Measurements from ENCODE around the gene CHL1.
"Not testable (repeated sequence)": the region's sequence is repeated elsewhere in the genome, so short reads cannot be mapped to it uniquely, and the experiment has no call there.

Gene CHL1

DNA sequence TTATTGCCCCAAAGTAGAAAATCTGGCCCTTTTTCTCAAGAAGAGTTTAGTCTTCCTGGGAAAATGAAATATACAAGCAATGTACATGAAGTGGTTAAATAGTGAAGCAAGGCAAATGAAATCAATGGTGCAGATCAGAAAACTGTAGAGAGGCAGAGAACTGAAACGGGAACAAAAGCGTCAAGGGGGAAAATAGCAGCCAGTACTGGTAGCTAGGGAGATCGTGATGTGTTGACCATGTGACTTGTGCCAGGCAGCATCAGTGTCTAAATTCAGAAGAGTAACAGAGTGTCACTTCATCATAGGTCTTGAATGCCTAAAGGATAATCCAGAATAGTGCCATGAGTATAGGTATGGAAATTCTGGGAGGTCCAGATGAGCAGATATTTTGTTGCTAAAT is 163.1 kb downstream of the CHL1 start:
- Histone ChIP-seq H3K4me3 (no peak overlapping the region), H3K9ac (ENCODE audit: insufficient read length) (no peak overlapping the region), H3K9me3 (ENCODE audit: low read depth, low read length) (no peaks in the 10 kb centered on the region), H3K36me3 (ENCODE audit: insufficient read depth, low read length) (no peaks in the 10 kb centered on the region), H3K27ac (no peak overlapping the region)
- DNase-seq (ENCODE audit: low read depth, low spot score): no peak
- TF ChIP-seq EZH2 (IDR thresholded peaks at IDR 0.05) (no peak), FOXP2 (optimal IDR thresholded peaks at IDR 0.05; ENCODE audit: control extremely low read depth, extremely low read length, insufficient read depth) (no peak), POLR2AphosphoS5 (IDR thresholded peaks at IDR 0.05; ENCODE audit: borderline replicate concordance, low read depth, low read length) (no peak)

- Histone ChIP-seq H3K36me3 (ENCODE audit: insufficient read depth, low read length) (no peaks in the 10 kb centered on the region), H3K9me3 (ENCODE audit: low read depth, low read length) (no peaks in the 10 kb centered on the region), H3K27ac (no peak overlapping the region), H3K4me3 (no peak overlapping the region), H3K9ac (ENCODE audit: insufficient read length) (no peak overlapping the region)
- no peak for DNase-seq (ENCODE audit: low read depth, low spot score)
- TF ChIP-seq FOXP2 (optimal IDR thresholded peaks at IDR 0.05; ENCODE audit: control extremely low read depth, extremely low read length, insufficient read depth) (no peak), POLR2AphosphoS5 (IDR thresholded peaks at IDR 0.05; ENCODE audit: borderline replicate concordance, low read depth, low read length) (no peak), EZH2 (IDR thresholded peaks at IDR 0.05) (no peak)
Measured at GRCh38 chr3:362681-363338, 166.2 kb downstream of the CHL1 start.

DNA sequence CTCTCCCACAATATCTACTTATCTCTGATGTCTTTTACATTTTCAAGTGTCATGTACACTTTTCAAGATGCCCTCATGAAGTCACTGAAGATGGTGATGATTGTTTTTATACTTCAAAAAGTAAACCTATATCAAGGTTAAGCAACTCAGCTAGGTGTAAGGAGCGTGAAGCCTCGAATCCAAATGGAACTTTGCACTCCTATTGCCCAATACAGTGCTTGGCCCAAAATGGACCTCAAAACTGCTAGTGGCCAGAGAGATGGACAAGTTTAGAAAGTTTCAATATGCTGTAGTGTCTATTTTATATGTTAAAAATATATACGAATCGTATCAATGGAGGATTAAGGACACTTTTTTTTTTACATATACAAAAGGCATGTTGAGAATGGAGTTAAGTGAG is 167.7 kb downstream of the CHL1 start:
- Histone ChIP-seq H3K9ac (ENCODE audit: insufficient read length) (no peak overlapping the region), H3K4me3 (no peak overlapping the region), H3K36me3 (ENCODE audit: insufficient read depth, low read length) (no peaks in the 10 kb centered on the region), H3K9me3 (ENCODE audit: low read depth, low read length) (no peaks in the 10 kb centered on the region), H3K27ac (no peak overlapping the region)
- TF ChIP-seq POLR2AphosphoS5 (IDR thresholded peaks at IDR 0.05; ENCODE audit: borderline replicate concordance, low read depth, low read length) (no peak), EZH2 (IDR thresholded peaks at IDR 0.05) (no peak), FOXP2 (optimal IDR thresholded peaks at IDR 0.05; ENCODE audit: control extremely low read depth, extremely low read length, insufficient read depth) (no peak)
- no peak for DNase-seq (ENCODE audit: low read depth, low spot score)

- no peak for DNase-seq (ENCODE audit: low read depth, low spot score)
- Histone ChIP-seq H3K9me3 (ENCODE audit: low read depth, low read length) (no peaks in the 10 kb centered on the region), H3K9ac (ENCODE audit: insufficient read length) (no peak overlapping the region), H3K36me3 (ENCODE audit: insufficient read depth, low read length) (no peaks in the 10 kb centered on the region), H3K27ac (no peak overlapping the region), H3K4me3 (no peak overlapping the region)
- TF ChIP-seq EZH2 (IDR thresholded peaks at IDR 0.05) (no peak), POLR2AphosphoS5 (IDR thresholded peaks at IDR 0.05; ENCODE audit: borderline replicate concordance, low read depth, low read length) (no peak), FOXP2 (optimal IDR thresholded peaks at IDR 0.05; ENCODE audit: control extremely low read depth, extremely low read length, insufficient read depth) (no peak)
Measured at GRCh38 chr3:365268-365667, 168.7 kb downstream of the CHL1 start.

DNA sequence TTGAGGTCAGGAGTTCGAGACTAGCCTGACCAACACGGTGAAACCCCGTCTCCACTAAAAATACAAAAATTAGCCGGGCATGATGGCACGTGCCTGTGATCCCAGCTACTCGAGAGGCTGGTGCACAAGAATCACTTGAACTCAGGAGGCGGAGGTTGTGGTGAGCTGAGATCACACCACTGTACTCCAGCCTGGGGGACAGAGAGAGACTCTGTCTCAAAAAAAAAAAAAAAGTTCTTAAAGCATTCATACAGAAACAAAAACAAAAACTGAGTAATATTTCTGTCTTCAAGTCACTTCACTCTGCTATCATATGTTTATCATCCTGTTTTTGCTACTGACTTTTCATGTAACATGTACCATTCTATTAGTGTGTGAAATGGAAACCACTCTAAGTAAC is 169.7 kb downstream of the CHL1 start:
- DNase-seq (ENCODE audit: low read depth, low spot score); H3K9me3 ChIP-seq (ENCODE audit: low read depth, low read length); H3K9ac ChIP-seq (ENCODE audit: insufficient read length); H3K27ac ChIP-seq; H3K36me3 ChIP-seq (ENCODE audit: insufficient read depth, low read length); H3K4me3 ChIP-seq: not testable (repeated sequence)

DNA sequence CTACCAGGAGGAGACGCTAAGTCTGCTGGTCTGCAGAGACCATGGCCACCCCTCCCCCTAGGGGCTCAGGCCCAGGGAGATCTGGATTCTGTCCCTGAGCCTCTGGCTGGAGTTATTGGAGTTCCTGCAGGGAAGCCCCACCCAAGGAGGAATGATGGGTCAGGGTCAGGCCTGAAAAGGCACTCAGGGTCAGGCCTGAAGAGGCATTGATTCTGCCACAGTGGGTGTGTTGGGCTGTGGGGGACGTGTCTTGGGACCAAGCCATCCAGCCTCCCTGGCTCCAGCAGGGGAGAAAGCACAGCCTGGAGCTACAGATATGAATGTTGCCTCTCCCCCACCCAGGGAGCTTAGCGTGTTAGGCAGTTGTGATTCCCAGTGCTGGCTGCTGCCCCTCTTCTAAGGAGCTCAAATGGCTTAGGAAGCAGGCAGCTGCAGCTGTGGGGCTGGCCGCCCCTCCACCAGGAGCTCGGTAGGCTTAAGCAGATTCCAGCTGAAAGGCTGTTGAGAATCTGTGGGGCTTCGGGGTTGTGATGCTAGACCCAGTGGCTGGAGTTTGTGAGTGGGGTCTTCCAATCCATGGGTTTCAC is 176.7 kb downstream of the CHL1 start:
- H3K36me3 ChIP-seq (ENCODE audit: insufficient read depth, low read length): no peaks in the 10 kb centered on the region
- no peaks in the 10 kb centered on the region for H3K9me3 ChIP-seq (ENCODE audit: low read depth, low read length)
- H3K4me3 ChIP-seq: no peak overlapping the region
- H3K9ac ChIP-seq (ENCODE audit: insufficient read length): no peak overlapping the region
- H3K27ac ChIP-seq: no peak overlapping the region
- no peak for TF ChIP-seq FOXP2 (optimal IDR thresholded peaks at IDR 0.05; ENCODE audit: control extremely low read depth, extremely low read length, insufficient read depth)
- no peak for TF ChIP-seq POLR2AphosphoS5 (IDR thresholded peaks at IDR 0.05; ENCODE audit: borderline replicate concordance, low read depth, low read length)
- no peak for TF ChIP-seq EZH2 (IDR thresholded peaks at IDR 0.05)
- no peak for DNase-seq (ENCODE audit: low read depth, low spot score)

DNA sequence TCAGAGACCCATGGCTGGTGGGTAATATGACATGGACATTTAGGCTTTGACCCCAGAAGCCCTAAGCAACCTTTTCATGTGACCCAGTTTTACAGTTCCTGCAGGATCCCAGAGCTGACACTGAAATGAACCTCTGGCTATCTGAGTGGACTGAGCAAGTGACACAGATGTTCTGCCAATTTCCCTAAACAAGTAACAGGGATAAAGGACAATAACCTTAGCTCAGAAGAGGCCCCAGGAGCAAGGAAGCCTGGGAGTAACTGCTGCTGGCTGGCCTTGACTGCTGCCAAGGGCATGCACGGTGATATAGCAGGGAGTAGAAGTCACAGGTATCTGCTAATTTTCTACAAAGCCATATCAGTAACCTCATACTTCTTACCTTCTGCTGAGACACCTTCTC is 177.9 kb downstream of the CHL1 start:
- H3K9ac ChIP-seq (ENCODE audit: insufficient read length): no peak overlapping the region
- no peaks in the 10 kb centered on the region for H3K36me3 ChIP-seq (ENCODE audit: insufficient read depth, low read length)
- DNase-seq (ENCODE audit: low read depth, low spot score): no peak
- TF ChIP-seq FOXP2 (optimal IDR thresholded peaks at IDR 0.05; ENCODE audit: control extremely low read depth, extremely low read length, insufficient read depth): no peak
- no peak for TF ChIP-seq EZH2 (IDR thresholded peaks at IDR 0.05)
- no peak for TF ChIP-seq POLR2AphosphoS5 (IDR thresholded peaks at IDR 0.05; ENCODE audit: borderline replicate concordance, low read depth, low read length)
- no peak overlapping the region for H3K27ac ChIP-seq
- H3K9me3 ChIP-seq (ENCODE audit: low read depth, low read length): no peaks in the 10 kb centered on the region
- no peak overlapping the region for H3K4me3 ChIP-seq

DNA sequence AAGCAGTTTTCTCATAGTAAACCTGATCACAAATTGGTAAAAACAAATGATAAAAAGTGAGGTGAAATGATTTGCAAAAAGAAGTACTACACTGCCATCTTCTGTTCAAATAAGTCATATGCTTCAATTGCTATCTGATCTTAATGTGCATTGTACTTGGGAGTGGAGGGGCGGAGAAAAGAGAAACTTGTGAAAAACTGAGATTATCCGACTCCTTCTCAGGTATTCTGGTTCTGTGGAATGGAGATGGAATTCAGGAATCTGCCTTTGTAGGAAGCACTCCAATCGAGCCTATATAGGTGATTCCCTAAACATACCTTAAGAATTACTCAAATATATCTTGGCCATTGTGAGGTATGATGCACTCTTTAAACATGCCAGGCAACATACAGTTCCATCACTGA is 180.6 kb downstream of the CHL1 start:
- no peak overlapping the region for H3K9ac ChIP-seq (ENCODE audit: insufficient read length)
- no peak overlapping the region for H3K27ac ChIP-seq
- H3K36me3 ChIP-seq (ENCODE audit: insufficient read depth, low read length): no peaks in the 10 kb centered on the region
- TF ChIP-seq EZH2 (IDR thresholded peaks at IDR 0.05): no peak
- H3K9me3 ChIP-seq (ENCODE audit: low read depth, low read length): no peaks in the 10 kb centered on the region
- H3K4me3 ChIP-seq: no peak overlapping the region
- no peak for DNase-seq (ENCODE audit: low read depth, low spot score)

DNA sequence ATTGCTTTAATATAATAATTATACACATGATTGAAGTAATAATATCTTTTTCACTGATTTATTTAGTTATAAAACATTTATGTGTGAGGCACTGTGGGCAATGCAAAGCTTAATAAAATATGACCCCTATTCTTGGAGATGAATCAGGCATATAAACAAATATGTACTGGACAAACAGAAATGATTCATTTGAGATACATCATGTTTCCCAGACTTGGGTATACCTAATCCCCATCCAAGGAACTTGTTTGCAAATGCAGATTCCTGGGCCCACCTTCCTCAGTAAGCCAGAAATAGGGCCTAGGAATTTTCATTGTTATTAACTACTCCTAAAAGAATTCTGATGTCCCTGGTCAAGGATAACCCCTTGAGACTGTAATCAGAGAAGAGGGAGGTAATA is 184.2 kb downstream of the CHL1 start:
- no peak overlapping the region for H3K4me3 ChIP-seq
- H3K27ac ChIP-seq: no peak overlapping the region
- H3K9ac ChIP-seq (ENCODE audit: insufficient read length): no peak overlapping the region
- H3K36me3 ChIP-seq (ENCODE audit: insufficient read depth, low read length): no peaks in the 10 kb centered on the region
- no peak for DNase-seq (ENCODE audit: low read depth, low spot score)
- TF ChIP-seq EZH2 (IDR thresholded peaks at IDR 0.05): no peak
- TF ChIP-seq POLR2AphosphoS5 (IDR thresholded peaks at IDR 0.05; ENCODE audit: borderline replicate concordance, low read depth, low read length): no peak
- no peak for TF ChIP-seq FOXP2 (optimal IDR thresholded peaks at IDR 0.05; ENCODE audit: control extremely low read depth, extremely low read length, insufficient read depth)
- no peaks in the 10 kb centered on the region for H3K9me3 ChIP-seq (ENCODE audit: low read depth, low read length)
